ENCODE data around the gene PKLR.
"Not testable (repeated sequence)": the region's sequence is repeated elsewhere in the genome, so short reads cannot be mapped to it uniquely, and the experiment has no call there.

The PKLR gene

GRCh38 chr1:155294520-155295182, 6.6 kb downstream of the PKLR start:
- H3K4me3 ChIP-seq (ENCODE audit: low read depth, low read length) = no peak overlapping the region
- H3K27me3 ChIP-seq = no peaks in the 10 kb centered on the region
- H3K9me3 ChIP-seq = no peaks in the 10 kb centered on the region
- H3K36me3 ChIP-seq = no peaks in the 10 kb centered on the region
- TF ChIP-seq CTCF (IDR thresholded peaks at IDR 0.05; ENCODE audit: low read depth, low read length) = no peak
- no peak for DNase-seq
- H3K4me1 ChIP-seq = no peaks in the 10 kb centered on the region

DNA sequence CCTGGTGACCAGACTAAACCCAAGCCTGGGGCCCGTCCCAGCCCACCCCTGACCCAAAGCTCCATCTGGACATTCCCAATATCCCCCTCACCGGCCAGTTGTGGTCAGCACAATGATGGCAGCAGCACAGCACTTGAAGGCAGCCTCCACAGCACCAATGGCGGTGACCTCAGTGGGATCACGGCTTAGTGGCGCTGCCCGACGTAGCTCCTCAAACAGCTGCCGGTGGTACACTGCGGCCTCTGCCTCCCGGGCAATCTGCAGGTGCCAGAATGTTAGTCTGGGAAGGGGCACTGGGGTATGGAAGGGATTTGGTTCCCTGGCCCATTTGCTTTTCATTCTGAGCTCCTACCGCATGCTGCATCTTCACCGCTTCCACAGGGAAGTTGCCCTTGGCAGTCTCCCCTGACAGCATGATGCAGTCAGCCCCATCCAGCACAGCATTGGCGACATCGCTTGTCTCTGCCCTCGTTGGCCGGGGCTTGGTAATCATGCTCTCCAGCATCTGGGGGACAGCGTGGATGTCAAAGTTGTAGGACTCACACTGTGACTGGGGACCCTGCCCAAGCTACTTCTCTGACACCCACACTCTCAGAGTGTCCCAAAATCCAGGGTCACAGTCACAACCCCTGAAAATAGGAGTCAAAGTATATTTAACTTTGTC, 8.0 kb downstream of the PKLR start:
- H3K27me3 ChIP-seq = no peaks in the 10 kb centered on the region
- no peaks in the 10 kb centered on the region for H3K36me3 ChIP-seq
- no peak overlapping the region for H3K4me3 ChIP-seq (ENCODE audit: low read depth, low read length)
- no peaks in the 10 kb centered on the region for H3K9me3 ChIP-seq
- no peaks in the 10 kb centered on the region for H3K4me1 ChIP-seq
- TF ChIP-seq CTCF (IDR thresholded peaks at IDR 0.05; ENCODE audit: low read depth, low read length) = no peak
- DNase-seq = no peak

DNA sequence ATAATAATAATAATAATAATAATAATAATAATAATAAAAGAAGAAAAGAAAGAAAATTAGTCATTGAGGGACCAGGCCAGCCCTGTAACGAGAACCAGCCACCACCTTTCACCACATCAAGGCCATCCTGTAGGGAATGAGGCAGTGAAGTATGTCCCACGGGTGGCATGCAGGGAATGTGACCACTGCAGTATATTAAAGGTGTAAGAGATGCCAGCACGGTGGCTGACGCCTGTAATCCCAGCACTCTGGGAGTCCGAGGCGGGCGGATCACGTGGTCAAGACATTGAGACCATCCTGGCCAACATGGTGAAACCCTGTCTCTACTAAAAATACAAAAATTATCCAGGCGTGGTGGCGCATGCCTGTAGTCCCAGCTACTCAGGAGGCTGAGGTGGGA, 10.2 kb downstream of the PKLR start:
- DNase-seq; H3K36me3 ChIP-seq; H3K4me1 ChIP-seq; H3K9me3 ChIP-seq; H3K27me3 ChIP-seq; H3K4me3 ChIP-seq (ENCODE audit: low read depth, low read length): not testable (repeated sequence)

- H3K4me1 ChIP-seq = no peaks in the 10 kb centered on the region
- no peak for DNase-seq
- TF ChIP-seq CTCF (IDR thresholded peaks at IDR 0.05; ENCODE audit: low read depth, low read length) = no peak
- H3K4me3 ChIP-seq (ENCODE audit: low read depth, low read length) = no peak overlapping the region
- no peaks in the 10 kb centered on the region; the same call in none of the 2 replicates for H3K36me3 ChIP-seq
- H3K27me3 ChIP-seq = no peaks in the 10 kb centered on the region
- H3K9me3 ChIP-seq = no peaks in the 10 kb centered on the region
Measured at GRCh38 chr1:155287987-155288543, 13.2 kb downstream of the PKLR start.

- H3K27me3 ChIP-seq = no peaks in the 10 kb centered on the region
- H3K4me3 ChIP-seq (ENCODE audit: low read depth, low read length) = no peak overlapping the region
- no peaks in the 10 kb centered on the region for H3K4me1 ChIP-seq
- no peaks in the 10 kb centered on the region; the same call in none of the 2 replicates for H3K36me3 ChIP-seq
- no peak for DNase-seq
- no peaks in the 10 kb centered on the region for H3K9me3 ChIP-seq
- TF ChIP-seq CTCF (IDR thresholded peaks at IDR 0.05; ENCODE audit: low read depth, low read length) = no peak
Measured at GRCh38 chr1:155286544-155286943, 14.7 kb downstream of the PKLR start.

- no peaks in the 10 kb centered on the region for H3K27me3 ChIP-seq
- TF ChIP-seq CTCF (IDR thresholded peaks at IDR 0.05; ENCODE audit: low read depth, low read length) = no peak
- H3K36me3 ChIP-seq = no peaks in the 10 kb centered on the region; the same call in none of the 2 replicates
- H3K4me1 ChIP-seq = no peaks in the 10 kb centered on the region
- no peaks in the 10 kb centered on the region for H3K9me3 ChIP-seq
- H3K4me3 ChIP-seq (ENCODE audit: low read depth, low read length) = no peak overlapping the region
- no peak for DNase-seq
Measured at GRCh38 chr1:155285631-155286044, 15.6 kb downstream of the PKLR start.
